Measurements from ENCODE around the gene NHEJ1. TPM values are rescaled to one million over a fixed set of nuclear protein-coding genes. Genes with fewer than 3 reads are reported as not detected.

Gene NHEJ1
- total RNA-seq, 4 donors from 2014 or later = 50.5 to 90.2 (median 65.3) TPM

DNA sequence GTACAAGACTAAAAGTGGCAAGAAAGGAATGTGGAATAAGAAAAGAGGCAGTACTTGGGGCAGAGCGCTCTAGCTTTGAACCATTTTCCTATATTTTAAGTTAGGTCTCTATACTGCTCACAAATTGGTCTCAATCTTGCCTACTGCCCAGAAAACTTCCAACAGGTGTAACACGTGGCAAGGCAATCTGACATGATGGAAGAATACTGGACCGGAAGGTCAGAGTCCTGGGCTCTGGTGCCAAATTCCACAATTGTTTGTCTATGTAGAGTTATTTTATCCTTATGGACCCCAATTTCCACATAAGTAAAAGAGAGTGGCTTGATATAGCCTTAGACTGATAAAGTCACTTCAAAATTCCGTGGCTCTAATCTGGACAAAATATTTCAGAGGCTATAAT lies 28.9 kb downstream of the NHEJ1 start:
- no peak for DNase-seq

DNA sequence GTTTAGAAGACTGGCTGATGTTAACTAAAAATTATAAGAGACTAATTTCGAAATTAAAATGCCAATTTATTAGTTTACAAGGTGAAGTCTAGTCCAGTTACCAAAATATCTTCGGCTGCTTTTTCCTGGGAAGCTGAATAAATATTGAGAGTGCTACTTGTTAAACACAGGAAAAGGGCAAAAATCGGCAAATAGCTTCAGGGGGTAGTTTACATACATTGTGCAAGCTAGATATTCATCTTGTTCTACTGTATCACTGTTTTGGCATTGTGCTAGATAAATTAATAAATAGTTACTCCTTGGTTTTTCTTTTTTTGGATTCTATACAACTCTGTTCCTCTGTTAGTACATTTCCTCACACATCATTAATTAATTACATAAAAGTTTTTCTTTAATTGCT lies 29.3 kb downstream of the NHEJ1 start:
- Histone ChIP-seq H3K4me1 (peaks cover 0 to 26% (median 17%) of the 10 kb centered on the region in 4 donors), H3K27ac (no peak overlapping the region), H3K27me3 (no peaks in the 10 kb centered on the region), H3K9me3 (no peaks in the 10 kb centered on the region), H3K36me3 (no peaks in the 10 kb centered on the region), H3K4me3 (no peak overlapping the region)
- DNase-seq = no peak
- intact Hi-C loops (cut with DNase I; ENCODE audit: low total_unique reads) = no loop called here
- WGBS, 2 donors (ENCODE audit: low coverage in 1 of 2) = 72 to 84% methylated on average over 3 of the region's 3 CpGs
- in situ Hi-C loops (cut with MboI; ENCODE audit: low pct_ligation_motif_present in 1 of 4, low pct_unique_long_range_greater_than_20kb in 1 of 4, low sequenced_read_pairs in 3 of 4) = no loop called here
- TF ChIP-seq POLR2AphosphoS5 (IDR thresholded peaks at IDR 0.05) = no peak

More for the DNA sequence above, 28.9 kb downstream of the NHEJ1 start:
- intact Hi-C loops (cut with DNase I; ENCODE audit: low total_unique reads) = no loop called here
- Histone ChIP-seq H3K4me1 (peaks cover 0 to 25% (median 16%) of the 10 kb centered on the region in 4 donors), H3K9me3 (no peaks in the 10 kb centered on the region), H3K27ac (no peak overlapping the region), H3K4me3 (no peak overlapping the region), H3K36me3 (no peaks in the 10 kb centered on the region), H3K27me3 (no peaks in the 10 kb centered on the region)
- 82 to 88% methylated on average over 3 to 4 of the region's 4 CpGs for WGBS, 2 donors (ENCODE audit: low coverage in 1 of 2)
- in situ Hi-C loops (cut with MboI; ENCODE audit: low pct_ligation_motif_present in 1 of 4, low pct_unique_long_range_greater_than_20kb in 1 of 4, low sequenced_read_pairs in 3 of 4) = no loop called here
- no peak for TF ChIP-seq POLR2AphosphoS5 (IDR thresholded peaks at IDR 0.05)
- TF ChIP-seq CTCF (IDR thresholded peaks at IDR 0.05) = no peak
- no peak for TF ChIP-seq POLR2A (IDR thresholded peaks at IDR 0.05)
- no peak for TF ChIP-seq EP300 (IDR thresholded peaks at IDR 0.05; ENCODE audit: low read depth)

- in situ Hi-C loops (cut with MboI; ENCODE audit: low pct_ligation_motif_present in 1 of 4, low pct_unique_long_range_greater_than_20kb in 1 of 4, low sequenced_read_pairs in 3 of 4) = loop anchor here in 2 of 4 donors (10.0 kb wide), 2 partner anchors 65 to 75 kb away; partner anchors contain the start of gene IHH (in 1 of the 2)
- DNase-seq = no peak
- TF ChIP-seq POLR2AphosphoS5 (IDR thresholded peaks at IDR 0.05) (no peak), CTCF (IDR thresholded peaks at IDR 0.05) (no peak), POLR2A (IDR thresholded peaks at IDR 0.05) (no peak), EP300 (IDR thresholded peaks at IDR 0.05; ENCODE audit: low read depth) (no peak)
- no peaks in the 10 kb centered on the region for H3K27me3 ChIP-seq
- H3K27ac ChIP-seq = no peak overlapping the region
- intact Hi-C loops (cut with DNase I; ENCODE audit: low total_unique reads) = no loop called here
- no peak overlapping the region for H3K4me3 ChIP-seq
- H3K36me3 ChIP-seq = no peaks in the 10 kb centered on the region
- 94 to 97% methylated on average over 11 to 16 of the region's 16 CpGs for WGBS, 2 donors (ENCODE audit: low coverage in 1 of 2)
- no peaks in the 10 kb centered on the region for H3K9me3 ChIP-seq
- peaks cover 7 to 41% (median 31%) of the 10 kb centered on the region in 4 donors for H3K4me1 ChIP-seq
Measured at GRCh38 chr2:219129589-219129988, 31.0 kb downstream of the NHEJ1 start.

GRCh38 chr2:219128396-219128795 lies 32.2 kb downstream of the NHEJ1 start:
- in situ Hi-C loops (cut with MboI; ENCODE audit: low pct_ligation_motif_present in 1 of 4, low pct_unique_long_range_greater_than_20kb in 1 of 4, low sequenced_read_pairs in 3 of 4) (loop anchor here in 2 of 4 donors (10.0 kb wide), 2 partner anchors 64 to 74 kb away; partner anchors contain the start of gene IHH (in 1 of the 2)), intact Hi-C loops (cut with DNase I; ENCODE audit: low total_unique reads) (no loop called here)
- Histone ChIP-seq H3K27me3 (no peaks in the 10 kb centered on the region), H3K36me3 (no peaks in the 10 kb centered on the region), H3K9me3 (no peaks in the 10 kb centered on the region), H3K4me3 (no peak overlapping the region), H3K4me1 (peaks cover 8 to 45% (median 40%) of the 10 kb centered on the region in 4 donors), H3K27ac (peak overlapping the region in 2 of 4 donors; percentile 76 to 87)
- DNase-seq = no peak
- 71% methylated on average over 7 of the region's 7 CpGs; no CpG with 5 or more reads in 1 of the 2 donors for WGBS, 2 donors (ENCODE audit: low coverage in 1 of 2)
- TF ChIP-seq CTCF (IDR thresholded peaks at IDR 0.05) = no peak
- no peak for TF ChIP-seq POLR2AphosphoS5 (IDR thresholded peaks at IDR 0.05)
- no peak for TF ChIP-seq EP300 (IDR thresholded peaks at IDR 0.05; ENCODE audit: low read depth)
- no peak for TF ChIP-seq POLR2A (IDR thresholded peaks at IDR 0.05)

All from transverse colon (tissue), 4 donors.